H1 (cell line): ENCODE data around the gene CNOT6L. TPM values are rescaled to one million over a fixed set of nuclear protein-coding genes. Genes with fewer than 3 reads are reported as not detected.

Experiments used
- CTCF ChIA-PET: fragments of 300-600 bp; sonication (Branson Sonifier 250); formaldehyde crosslinking; loops from one replicate; lab custom pipeline; 2021; ENCODE audit not compliant: partially characterized antibody; lab: Charles Lee
- POLR2A ChIA-PET: fragments of 300-600 bp; sonication (Branson Sonifier 250); formaldehyde crosslinking; loops from one replicate; lab custom pipeline; 2021; ENCODE audit warnings: inconsistent platforms; ENCODE audit not compliant: partially characterized antibody; lab: Charles Lee
- DNase-seq, 2 experiments: peaks; one replicate each; pipeline versions ENCODE4 v3.0.0 to v3.0.0-alpha.2; 2010 to 2022; ENCODE audit warnings: low spot score in 2 of 2, low read depth in 1 of 2, mixed read lengths in 1 of 2
- FAIRE-seq: peaks from 2 replicates; lab custom pipeline; 2011; peaks lifted over from hg19 to GRCh38; lab: Jason Lieb, UNC
- H2AFZ ChIP-seq: 2 replicates; pipeline ENCODE4 v1.8.1; 2012; ENCODE audit warnings: low read length, inconsistent platforms
- H2AK5ac ChIP-seq: 2 replicates; pipeline ENCODE4 v1.6.1; 2013; ENCODE audit warnings: low read depth, low read length
- H2BK120ac ChIP-seq: replicated peaks from 2 replicates; pipeline ENCODE3; 2013; ENCODE audit warnings: low read depth, low read length, inconsistent platforms
- H2BK12ac ChIP-seq: 2 replicates; pipeline ENCODE4 v1.6.1; 2013; ENCODE audit warnings: low read depth, low read length
- H2BK15ac ChIP-seq: 2 replicates; pipeline ENCODE4 v1.6.1; 2013; ENCODE audit warnings: low read length
- H2BK20ac ChIP-seq: 2 replicates; pipeline ENCODE4 v1.6.1; 2013; ENCODE audit warnings: low read length
- H2BK5ac ChIP-seq: 2 replicates; pipeline ENCODE4 v1.6.1; 2013; ENCODE audit warnings: low read depth, low read length
- H3K14ac ChIP-seq: 2 replicates; pipeline ENCODE4 v1.6.1; 2013; ENCODE audit warnings: inconsistent platforms; ENCODE audit not compliant: insufficient read length
- H3K18ac ChIP-seq: 2 replicates; pipeline ENCODE4 v1.6.1; 2013; ENCODE audit warnings: low read length; ENCODE audit errors: extremely low read depth
- H3K23ac ChIP-seq: 2 replicates; pipeline ENCODE4 v1.6.1; 2013; ENCODE audit warnings: inconsistent platforms; ENCODE audit not compliant: insufficient read length
- H3K23me2 ChIP-seq: 2 replicates; pipeline ENCODE4 v1.6.1; 2013; ENCODE audit warnings: low read depth, low read length
- H3K27ac ChIP-seq: 2 replicates; pipeline ENCODE4 v1.6.1; 2011; ENCODE audit warnings: low read depth, low read length, inconsistent platforms
- H3K27me3 ChIP-seq, 4 experiments: replicated peaks in 1 of 4; 1 replicate in 1 of 4; 2 replicates in 3 of 4; pipeline versions ENCODE4 v1.6.1 to v1.8.1; 2011 to 2013; ENCODE audit warnings: low read length in 3 of 4, mild to moderate bottlenecking in 3 of 4, inconsistent platforms in 2 of 4, mixed read lengths in 2 of 4, moderate library complexity in 1 of 4; ENCODE audit not compliant: control insufficient read depth in 3 of 4, insufficient read depth in 3 of 4; ENCODE audit errors: extremely low read depth in 1 of 4
- H3K36me3 ChIP-seq, 4 experiments: 2 replicates each; pipeline versions ENCODE4 v1.6.1 to v1.8.1; 2011 to 2013; ENCODE audit warnings: mild to moderate bottlenecking in 4 of 4, low read length in 3 of 4, moderate library complexity in 2 of 4, control low read depth in 1 of 4, inconsistent platforms in 1 of 4; ENCODE audit not compliant: insufficient read depth in 4 of 4, control insufficient read depth in 2 of 4
- H3K4ac ChIP-seq: replicated peaks from 2 replicates; pipeline ENCODE3; 2013; ENCODE audit warnings: low read length, low read depth, mixed read lengths, inconsistent platforms; ENCODE audit not compliant: insufficient read length
- H3K4me1 ChIP-seq, 4 experiments: replicated peaks in 1 of 4; 1 replicate in 1 of 4; 2 replicates in 3 of 4; pipeline versions ENCODE4 v1.6.1 to v1.8.1; 2011 to 2013; ENCODE audit warnings: low read length in 3 of 4, inconsistent platforms in 2 of 4, mixed read lengths in 1 of 4; ENCODE audit not compliant: insufficient read depth in 4 of 4, control insufficient read depth in 3 of 4
- H3K4me2 ChIP-seq, 2 experiments: 2 replicates each; pipeline versions ENCODE4 v1.6.1 to v1.8.1; 2011 to 2013; ENCODE audit warnings: low read depth in 2 of 2, low read length in 2 of 2, control low read depth in 1 of 2, inconsistent platforms in 1 of 2, mild to moderate bottlenecking in 1 of 2; ENCODE audit not compliant: insufficient read depth in 1 of 2
- H3K4me3 ChIP-seq, 4 experiments: fragments of 200-600, 300-600 bp in 1 of 4; sonication (generic), shearing (Covaris generic), sonication (Bioruptor Twin) in 1 of 4; 2 replicates each; pipeline versions ENCODE4 v1.5.1 to v1.8.1; 2011 to 2016; ENCODE audit warnings: low read length in 4 of 4, low read depth in 3 of 4, control low read depth in 2 of 4, inconsistent platforms in 2 of 4, mild to moderate bottlenecking in 2 of 4, mixed read lengths in 1 of 4, moderate library complexity in 1 of 4; ENCODE audit not compliant: insufficient read depth in 2 of 4; ENCODE audit errors: extremely low read depth in 1 of 4
- H3K56ac ChIP-seq: replicated peaks from 2 replicates; pipeline ENCODE3; 2013; ENCODE audit warnings: low read depth, mild to moderate bottlenecking, mixed read lengths, low read length, inconsistent platforms; ENCODE audit not compliant: insufficient read length
- H3K79me1 ChIP-seq: 2 replicates; pipeline ENCODE4 v1.6.1; 2013; ENCODE audit warnings: low read depth, low read length, control low read depth
- H3K79me2 ChIP-seq, 2 experiments: 2 replicates each; pipeline versions ENCODE4 v1.6.1 to v1.8.1; 2012 to 2013; ENCODE audit warnings: low read length in 2 of 2, mild to moderate bottlenecking in 2 of 2, inconsistent platforms in 1 of 2; ENCODE audit not compliant: insufficient read depth in 2 of 2, control insufficient read depth in 1 of 2
- H3K9ac ChIP-seq, 4 experiments: replicated peaks in 1 of 4; 1 replicate in 1 of 4; 2 replicates in 3 of 4; pipeline versions ENCODE4 v1.6.1 to v1.8.1; 2011 to 2013; ENCODE audit warnings: low read depth in 3 of 4, low read length in 3 of 4, control low read depth in 2 of 4, mild to moderate bottlenecking in 2 of 4, moderate library complexity in 2 of 4, inconsistent platforms in 1 of 4; ENCODE audit errors: extremely low read depth in 1 of 4
- H3K9me3 ChIP-seq, 2 experiments: 2 replicates each; pipeline versions ENCODE4 v1.6.1 to v1.8.1; 2012 to 2013; ENCODE audit warnings: mild to moderate bottlenecking in 2 of 2, moderate library complexity in 2 of 2, control low read depth in 1 of 2, inconsistent platforms in 1 of 2, low read depth in 1 of 2, low read length in 1 of 2, mixed read lengths in 1 of 2; ENCODE audit not compliant: insufficient read depth in 2 of 2
- H4K20me1 ChIP-seq, 2 experiments: replicated peaks in 1 of 2; 2 replicates each; pipeline versions ENCODE3 to v1.8.1; 2011 to 2013; ENCODE audit warnings: inconsistent platforms in 2 of 2, low read length in 2 of 2, mild to moderate bottlenecking in 1 of 2; ENCODE audit not compliant: insufficient read depth in 2 of 2, control insufficient read depth in 1 of 2
- H4K5ac ChIP-seq: 2 replicates; pipeline ENCODE4 v1.6.1; 2013; ENCODE audit warnings: low read length, low read depth, mixed read lengths, inconsistent platforms; ENCODE audit not compliant: insufficient read length
- H4K8ac ChIP-seq: 2 replicates; pipeline ENCODE4 v1.8.0; 2013; ENCODE audit warnings: mild to moderate bottlenecking, moderate library complexity, low read length, inconsistent platforms; ENCODE audit not compliant: insufficient read depth; ENCODE audit errors: extremely low read depth
- H4K91ac ChIP-seq: replicated peaks from 2 replicates; pipeline ENCODE3; 2013; ENCODE audit warnings: low read length, mixed read lengths, inconsistent platforms; ENCODE audit not compliant: insufficient read length
- CEBPB ChIP-seq: IDR thresholded peaks from 2 replicates; pipeline ENCODE4 v1.6.1; 2012; ENCODE audit warnings: low read depth, low read length
- CTBP2 ChIP-seq: IDR thresholded peaks from 2 replicates; pipeline ENCODE4 v1.7.0; 2011; ENCODE audit warnings: borderline replicate concordance, mild to moderate bottlenecking, moderate library complexity, mixed read lengths, low read length; ENCODE audit not compliant: insufficient read depth, insufficient read length
- FOSL1 ChIP-seq: IDR thresholded peaks from 2 replicates; pipeline ENCODE4 v1.6.1; 2011; ENCODE audit warnings: mild to moderate bottlenecking, low read depth, low read length, moderate library complexity; ENCODE audit not compliant: insufficient read depth
- HDAC6 ChIP-seq: IDR thresholded peaks from one replicate; pipeline ENCODE4 v1.7.1; 2012; ENCODE audit warnings: low read depth, mild to moderate bottlenecking, inconsistent platforms, low read length, moderate library complexity
- PHF8 ChIP-seq: fragments of 200-600 bp; sonication (generic); conservative IDR thresholded peaks from 2 replicates; pipeline ENCODE4 v1.7.1; 2012; ENCODE audit warnings: low read depth, mild to moderate bottlenecking, inconsistent platforms, low read length, moderate library complexity
- RFX5 ChIP-seq: IDR thresholded peaks from 2 replicates; pipeline ENCODE4 v1.6.1; 2011; ENCODE audit warnings: low read depth, low read length, improper control_type of control experiment, borderline replicate concordance
- SP2 ChIP-seq: IDR thresholded peaks from 2 replicates; pipeline ENCODE4 v1.6.1; 2012; ENCODE audit warnings: mild to moderate bottlenecking, low read length, inconsistent platforms
- SP4 ChIP-seq: IDR thresholded peaks from 2 replicates; pipeline ENCODE4 v1.6.1; 2012; ENCODE audit warnings: low read length, inconsistent platforms
- TAF1 ChIP-seq: IDR thresholded peaks from 2 replicates; pipeline ENCODE4 v1.6.1; 2011; ENCODE audit warnings: mild to moderate bottlenecking, low read depth, low read length
- ZNF274 ChIP-seq: IDR thresholded peaks from 2 replicates; pipeline ENCODE4 v1.7.0; 2012; ENCODE audit warnings: low read length, borderline replicate concordance; ENCODE audit errors: extremely low read depth
- WGBS, 2 experiments: shearing (Covaris generic) in 1 of 2; methylation state at CpG; one replicate each; pipeline versions ENCODE4 v1.1.6 to v1.1.7; 2013 to 2015; ENCODE audit warnings: low lambda C conversion rate in 2 of 2, mixed read lengths in 2 of 2, inconsistent platforms in 1 of 2, low coverage in 1 of 2, missing lambda C conversion rate in 1 of 2; ENCODE audit not compliant: insufficient replicate concordance in 2 of 2, insufficient coverage in 1 of 2, insufficient read length in 1 of 2; ENCODE audit errors: extremely low coverage in 1 of 2, missing lambda C conversion rate in 1 of 2; 5-methylcytosine and 5-hydroxymethylcytosine counted together
- polyA plus RNA-seq, 7 experiments: library from polyadenylated mRNA; depleted of rRNA in 3 of 7; stranded (reverse) in 5 of 7; unstranded in 2 of 7; fragments of >200 nt in 5 of 7; fragments of 200-250 nt in 2 of 7; gene quantifications; 1 replicate in 5 of 7; 2 replicates in 1 of 7; 4 replicates in 1 of 7; pipeline versions ENCODE4 v1.2.1 to v1.2.3, GENCODE V29; 2011 to 2013; ENCODE audit warnings: missing spikeins in 2 of 7, mixed read lengths in 2 of 7
- total RNA-seq: library from RNA; stranded (reverse); fragmentation: NEBNext Ultra II Directional; extraction: Animal tissue kit (Norgen Biotek cat#: 25700); gene quantifications from 2 replicates; pipeline ENCODE4 v1.2.1, GENCODE V29; 2021
- TF ChIP-seq, protein P1 (sequence below), 3 experiments: IDR thresholded peaks; 1 replicate in 2 of 3; 2 replicates in 1 of 3; pipeline versions ENCODE4 v1.5.1 to v1.6.1; 2011; ENCODE audit warnings: low read length in 3 of 3, mild to moderate bottlenecking in 3 of 3, inconsistent platforms in 2 of 3, low read depth in 1 of 3, moderate library complexity in 1 of 3; ENCODE audit not compliant: insufficient read depth in 1 of 3; ENCODE audit errors: control extremely low read depth in 1 of 3

The CNOT6L gene
- total and polyA plus RNA-seq, 2 of the 8 experiments (the other 6 are each of a cell fraction or from before 2014, with no cell fraction given), result 2.0 to 22.4 TPM

GRCh38 chr4:77665381-77666069 lies 153.6 kb downstream of the CNOT6L start:
- Histone ChIP-seq H4K5ac (no peak overlapping the region), H3K4me1 (no peaks in the 10 kb centered on the region), H3K27ac (no peak overlapping the region), H2BK20ac (no peak overlapping the region), H2BK120ac (no peak overlapping the region), H3K4me2 (no peak overlapping the region), H4K20me1 (no peaks in the 10 kb centered on the region), H2BK5ac (no peak overlapping the region), H2BK12ac (no peak overlapping the region), H4K8ac (no peak overlapping the region), H3K27me3 (no peaks in the 10 kb centered on the region), H3K56ac (no peak overlapping the region), H2AFZ (no peak overlapping the region), H3K79me2 (no peaks in the 10 kb centered on the region), H3K4me3 (no peak overlapping the region), H3K18ac (no peak overlapping the region), H2AK5ac (no peak overlapping the region), H3K36me3 (peaks cover 0 to under 1% (median 0%) of the 10 kb centered on the region in 4 experiments; a peak in 1 of 8 replicates), H3K79me1 (no peaks in the 10 kb centered on the region), H3K23ac (no peak overlapping the region), H3K4ac (no peak overlapping the region), H3K14ac (no peak overlapping the region), H3K23me2 (no peaks in the 10 kb centered on the region), H3K9me3 (no peaks in the 10 kb centered on the region), H2BK15ac (no peak overlapping the region), H3K9ac (no peak overlapping the region), H4K91ac (no peak overlapping the region)
- ChIA-PET POLR2A (no interaction called here), CTCF (no interaction called here)
- FAIRE-seq, result no peak
- 90% methylated on average over 4 of the region's 4 CpGs; no CpG with 5 or more reads in 1 of the 2 experiments for WGBS, 2 experiments
- DNase-seq, result no peak
- TF ChIP-seq CEBPB (no peak), ZNF274 (no peak), RFX5 (no peak), FOSL1 (no peak), SP4 (no peak), SP2 (no peak), CTBP2 (no peak), TAF1 (no peak), PHF8 (no peak), HDAC6 (no peak)
- TF ChIP-seq, protein P1, sequence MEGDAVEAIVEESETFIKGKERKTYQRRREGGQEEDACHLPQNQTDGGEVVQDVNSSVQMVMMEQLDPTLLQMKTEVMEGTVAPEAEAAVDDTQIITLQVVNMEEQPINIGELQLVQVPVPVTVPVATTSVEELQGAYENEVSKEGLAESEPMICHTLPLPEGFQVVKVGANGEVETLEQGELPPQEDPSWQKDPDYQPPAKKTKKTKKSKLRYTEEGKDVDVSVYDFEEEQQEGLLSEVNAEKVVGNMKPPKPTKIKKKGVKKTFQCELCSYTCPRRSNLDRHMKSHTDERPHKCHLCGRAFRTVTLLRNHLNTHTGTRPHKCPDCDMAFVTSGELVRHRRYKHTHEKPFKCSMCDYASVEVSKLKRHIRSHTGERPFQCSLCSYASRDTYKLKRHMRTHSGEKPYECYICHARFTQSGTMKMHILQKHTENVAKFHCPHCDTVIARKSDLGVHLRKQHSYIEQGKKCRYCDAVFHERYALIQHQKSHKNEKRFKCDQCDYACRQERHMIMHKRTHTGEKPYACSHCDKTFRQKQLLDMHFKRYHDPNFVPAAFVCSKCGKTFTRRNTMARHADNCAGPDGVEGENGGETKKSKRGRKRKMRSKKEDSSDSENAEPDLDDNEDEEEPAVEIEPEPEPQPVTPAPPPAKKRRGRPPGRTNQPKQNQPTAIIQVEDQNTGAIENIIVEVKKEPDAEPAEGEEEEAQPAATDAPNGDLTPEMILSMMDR (IDR thresholded peaks at IDR 0.05; ENCODE audit: control extremely low read depth in 1 of 3, insufficient read depth in 1 of 3, low read depth in 1 of 3, low read length in 3 of 3), result no peak
